AG09319 (cell line): Measurements from ENCODE around the gene TRPM8.
"Not testable (repeated sequence)": the region's sequence is repeated elsewhere in the genome, so short reads cannot be mapped to it uniquely, and the experiment has no call there.

Experiments used
- DNase-seq: peaks from one replicate; pipeline ENCODE4 v3.0.0-alpha.2; 2010; ENCODE audit warnings: low read depth; ENCODE audit errors: extremely low read depth
- TF ChIP-seq, protein P1 (sequence below): IDR thresholded peaks from 2 replicates; pipeline ENCODE4 v1.5.1; 2011; ENCODE audit warnings: low read depth, mild to moderate bottlenecking, inconsistent platforms, low read length, moderate library complexity

Gene TRPM8

GRCh38 chr2:233952335-233952734 lies 35.2 kb downstream of the TRPM8 start:
- TF ChIP-seq, protein P1, sequence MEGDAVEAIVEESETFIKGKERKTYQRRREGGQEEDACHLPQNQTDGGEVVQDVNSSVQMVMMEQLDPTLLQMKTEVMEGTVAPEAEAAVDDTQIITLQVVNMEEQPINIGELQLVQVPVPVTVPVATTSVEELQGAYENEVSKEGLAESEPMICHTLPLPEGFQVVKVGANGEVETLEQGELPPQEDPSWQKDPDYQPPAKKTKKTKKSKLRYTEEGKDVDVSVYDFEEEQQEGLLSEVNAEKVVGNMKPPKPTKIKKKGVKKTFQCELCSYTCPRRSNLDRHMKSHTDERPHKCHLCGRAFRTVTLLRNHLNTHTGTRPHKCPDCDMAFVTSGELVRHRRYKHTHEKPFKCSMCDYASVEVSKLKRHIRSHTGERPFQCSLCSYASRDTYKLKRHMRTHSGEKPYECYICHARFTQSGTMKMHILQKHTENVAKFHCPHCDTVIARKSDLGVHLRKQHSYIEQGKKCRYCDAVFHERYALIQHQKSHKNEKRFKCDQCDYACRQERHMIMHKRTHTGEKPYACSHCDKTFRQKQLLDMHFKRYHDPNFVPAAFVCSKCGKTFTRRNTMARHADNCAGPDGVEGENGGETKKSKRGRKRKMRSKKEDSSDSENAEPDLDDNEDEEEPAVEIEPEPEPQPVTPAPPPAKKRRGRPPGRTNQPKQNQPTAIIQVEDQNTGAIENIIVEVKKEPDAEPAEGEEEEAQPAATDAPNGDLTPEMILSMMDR, result no peak
- DNase-seq, result no peak

GRCh38 chr2:233953087-233953801 lies 36.1 kb downstream of the TRPM8 start:
- TF ChIP-seq, protein P1, result no peak
- DNase-seq, result no peak

- TF ChIP-seq, protein P1, result no peak
- no peak for DNase-seq
These were observed 43.0 kb downstream of the TRPM8 start for GRCh38 chr2:233960203-233960602.

GRCh38 chr2:233961905-233962304 lies 44.7 kb downstream of the TRPM8 start:
- TF ChIP-seq, protein P1, result no peak
- no peak for DNase-seq

GRCh38 chr2:233964581-233964980 lies 47.4 kb downstream of the TRPM8 start:
- no peak for DNase-seq
- TF ChIP-seq, protein P1, result no peak

GRCh38 chr2:233965032-233965603 lies 47.9 kb downstream of the TRPM8 start:
- TF ChIP-seq, protein P1, result no peak

DNA sequence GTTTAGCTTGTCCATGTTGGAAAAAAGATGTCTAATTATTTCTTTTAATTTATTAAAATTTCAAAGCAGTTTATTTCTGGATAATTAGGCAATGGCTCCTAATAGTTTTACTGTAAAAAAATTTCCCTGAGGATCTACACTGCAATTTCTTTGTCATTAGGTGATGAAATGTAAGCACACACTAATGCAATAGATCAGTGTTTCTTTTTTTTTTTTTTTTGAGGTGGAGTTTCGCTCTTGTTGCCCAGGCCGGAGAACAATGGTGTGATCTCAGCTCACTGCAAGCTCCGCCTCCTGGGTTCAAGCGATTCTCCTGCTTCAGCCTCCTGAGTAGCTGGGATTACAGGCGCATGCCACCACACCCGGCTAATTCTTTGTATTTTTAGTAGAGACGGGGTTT lies 48.5 kb downstream of the TRPM8 start:
- DNase-seq, result not testable (repeated sequence)

More at GRCh38 chr2:233965032-233965603, 47.9 kb downstream of the TRPM8 start:
- no peak for DNase-seq
